ENCODE results near the gene MMP24OS. TPM values are rescaled to one million over a fixed set of nuclear protein-coding genes. Genes with fewer than 3 reads are reported as not detected.

The MMP24OS gene
- total RNA-seq, 1 donor from 2014 or later: 43.1 TPM

DNA sequence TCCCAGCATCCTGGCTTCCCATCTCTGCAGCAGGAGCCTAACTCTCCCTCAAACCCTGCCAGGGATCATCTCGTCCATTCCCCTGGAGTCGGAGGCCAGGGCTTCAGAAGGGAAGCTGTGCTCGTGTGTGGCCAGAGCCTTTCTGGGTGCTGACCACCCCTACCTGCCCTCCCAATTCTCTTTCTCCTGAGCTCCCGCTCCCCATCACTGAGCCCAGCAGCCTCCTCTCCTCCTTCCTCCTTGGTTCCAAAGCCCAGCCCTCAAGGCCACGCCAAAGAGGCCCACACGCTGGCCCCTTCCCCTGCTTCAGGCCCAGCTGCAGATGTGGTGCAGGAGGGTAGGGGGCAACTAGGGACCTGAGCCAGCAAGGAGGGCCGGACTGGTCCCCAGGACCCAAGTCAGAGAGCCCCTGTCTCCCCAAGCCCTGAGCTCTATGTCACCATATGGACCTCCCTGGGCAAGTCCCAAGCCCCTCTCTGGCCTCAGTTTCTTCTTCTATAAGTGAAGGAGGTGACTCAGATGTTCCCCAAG, 13.0 kb upstream of the MMP24OS start:
- no peaks in the 10 kb centered on the region for H3K27me3 ChIP-seq
- H3K27ac ChIP-seq: no peak overlapping the region
- intact Hi-C loops (cut with DNase I): no loop called here
- no peak for TF ChIP-seq CTCF (IDR thresholded peaks at IDR 0.05)
- no peaks in the 10 kb centered on the region for H3K36me3 ChIP-seq
- H3K4me3 ChIP-seq: no peak overlapping the region
- no peaks in the 10 kb centered on the region for H3K9me3 ChIP-seq
- DNase-seq (ENCODE audit: low spot score in 2 of 2): no peak
- H3K4me1 ChIP-seq: no peaks in the 10 kb centered on the region

GRCh38 chr20:35290186-35290886, 12.4 kb upstream of the MMP24OS start:
- Histone ChIP-seq H3K4me1 (peaks cover 0 to 3% of the 10 kb centered on the region in 2 donors), H3K36me3 (no peaks in the 10 kb centered on the region), H3K27me3 (no peaks in the 10 kb centered on the region), H3K9me3 (no peaks in the 10 kb centered on the region), H3K27ac (no peak overlapping the region), H3K4me3 (no peak overlapping the region)
- DNase-seq (ENCODE audit: low spot score in 2 of 2): no peak
- no peak for TF ChIP-seq CTCF (IDR thresholded peaks at IDR 0.05)
- intact Hi-C loops (cut with DNase I): no loop called here

DNA sequence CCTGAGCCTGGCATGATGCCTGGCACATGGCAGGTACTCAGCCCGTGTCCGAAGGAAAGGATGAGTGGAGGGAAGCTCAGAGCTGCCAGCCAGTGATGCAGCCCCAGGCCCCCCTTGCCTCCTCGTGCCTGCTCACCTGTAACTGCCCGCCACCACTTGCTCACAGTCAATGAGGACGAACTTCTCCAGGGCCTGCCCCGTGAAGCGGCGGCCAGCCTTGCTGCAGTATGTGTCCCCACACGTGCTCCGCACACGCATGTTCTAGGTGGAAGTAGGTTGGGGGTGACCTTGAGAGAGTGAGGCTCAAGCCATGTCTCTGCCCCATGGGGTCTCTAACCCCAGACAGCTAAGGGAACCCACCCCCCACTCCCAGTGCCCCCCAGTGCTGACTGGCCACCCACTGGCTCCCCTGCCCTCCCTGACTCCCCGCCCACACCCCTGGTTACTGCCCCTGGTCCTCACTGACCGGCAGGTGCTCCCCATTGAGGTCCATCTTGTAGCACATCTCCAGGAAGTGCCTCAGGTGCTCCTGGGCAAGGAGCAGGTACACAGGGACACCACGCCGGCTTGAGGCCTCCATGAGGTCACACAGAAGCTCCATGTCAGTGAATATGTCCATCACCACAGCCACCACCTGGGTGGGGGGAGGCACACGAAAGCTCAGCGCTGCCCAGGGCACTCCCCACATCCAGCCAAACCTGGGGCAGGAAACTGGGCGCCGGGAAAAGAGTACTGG, 10.6 kb upstream of the MMP24OS start:
- no peak for TF ChIP-seq CTCF (IDR thresholded peaks at IDR 0.05)
- H3K27ac ChIP-seq: no peak overlapping the region
- intact Hi-C loops (cut with DNase I): no loop called here
- H3K4me1 ChIP-seq: peaks cover 1 to 13% of the 10 kb centered on the region in 2 donors
- H3K4me3 ChIP-seq: no peak overlapping the region
- no peaks in the 10 kb centered on the region for H3K36me3 ChIP-seq
- no peaks in the 10 kb centered on the region for H3K9me3 ChIP-seq
- no peak for DNase-seq (ENCODE audit: low spot score in 2 of 2)
- no peaks in the 10 kb centered on the region for H3K27me3 ChIP-seq

- Histone ChIP-seq H3K4me1 (peaks cover 6 to 20% of the 10 kb centered on the region in 2 donors), H3K27me3 (no peaks in the 10 kb centered on the region), H3K4me3 (no peak overlapping the region), H3K9me3 (no peaks in the 10 kb centered on the region), H3K27ac (no peak overlapping the region), H3K36me3 (no peaks in the 10 kb centered on the region)
- intact Hi-C loops (cut with DNase I): no loop called here
- DNase-seq (ENCODE audit: low spot score in 2 of 2): no peak
- TF ChIP-seq CTCF (IDR thresholded peaks at IDR 0.05): no peak
Measured at GRCh38 chr20:35287509-35288324, 9.8 kb upstream of the MMP24OS start.

DNA sequence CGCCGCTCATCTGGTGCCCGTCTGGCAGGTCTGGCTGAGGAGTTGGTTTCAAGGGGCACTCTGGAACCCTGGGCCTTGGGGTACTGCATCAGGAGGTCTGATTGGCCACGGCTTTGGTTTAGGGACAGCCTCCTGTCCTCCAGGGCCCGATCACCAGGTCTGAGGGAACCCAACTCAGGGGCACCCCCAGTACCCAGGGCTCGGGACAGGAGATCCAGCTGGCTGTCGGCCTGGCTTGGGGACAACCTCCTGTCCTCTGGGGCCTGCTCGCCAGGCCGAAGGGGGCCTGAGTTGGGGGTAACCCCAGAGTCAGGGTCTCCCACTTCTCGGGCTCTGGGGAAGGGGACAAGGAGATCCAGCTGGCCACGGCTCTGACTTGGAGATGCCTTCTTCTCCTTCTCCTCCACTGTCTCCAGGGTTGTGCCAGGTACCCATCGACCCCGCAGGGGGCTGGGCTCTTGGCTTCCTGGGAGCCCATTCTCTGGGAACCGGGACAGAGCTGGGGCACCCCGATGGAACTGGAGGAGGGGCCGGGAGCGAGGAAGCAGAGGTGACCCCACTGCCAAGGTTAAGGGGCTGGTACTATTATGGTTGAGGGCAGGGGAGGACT, 9.1 kb upstream of the MMP24OS start:
- Histone ChIP-seq H3K4me3 (no peak overlapping the region), H3K27ac (no peak overlapping the region), H3K27me3 (no peaks in the 10 kb centered on the region), H3K36me3 (no peaks in the 10 kb centered on the region), H3K4me1 (peaks cover 6 to 24% of the 10 kb centered on the region in 2 donors), H3K9me3 (no peaks in the 10 kb centered on the region)
- no peak for DNase-seq (ENCODE audit: low spot score in 2 of 2)
- no peak for TF ChIP-seq CTCF (IDR thresholded peaks at IDR 0.05)
- intact Hi-C loops (cut with DNase I): no loop called here

Measured in ascending aorta (tissue), 2 donors.